Loucy (cell line): ENCODE measurements around the gene MMP2.

Source experiments
- EZH2phosphoT487 ChIP-seq: fragments of 200-600 bp; IDR thresholded peaks from 2 replicates; pipeline ENCODE4 v1.6.1; 2018; ENCODE audit warnings: antibody characterized with exemption, mild to moderate bottlenecking, moderate library complexity, borderline replicate concordance
- TF ChIP-seq, protein P1 (sequence below): fragments of 200-600 bp; sonication (generic); conservative IDR thresholded peaks from 2 replicates; pipeline ENCODE4 v1.5.1; 2014; ENCODE audit warnings: mild to moderate bottlenecking, antibody characterized with exemption, low read length

DNA sequence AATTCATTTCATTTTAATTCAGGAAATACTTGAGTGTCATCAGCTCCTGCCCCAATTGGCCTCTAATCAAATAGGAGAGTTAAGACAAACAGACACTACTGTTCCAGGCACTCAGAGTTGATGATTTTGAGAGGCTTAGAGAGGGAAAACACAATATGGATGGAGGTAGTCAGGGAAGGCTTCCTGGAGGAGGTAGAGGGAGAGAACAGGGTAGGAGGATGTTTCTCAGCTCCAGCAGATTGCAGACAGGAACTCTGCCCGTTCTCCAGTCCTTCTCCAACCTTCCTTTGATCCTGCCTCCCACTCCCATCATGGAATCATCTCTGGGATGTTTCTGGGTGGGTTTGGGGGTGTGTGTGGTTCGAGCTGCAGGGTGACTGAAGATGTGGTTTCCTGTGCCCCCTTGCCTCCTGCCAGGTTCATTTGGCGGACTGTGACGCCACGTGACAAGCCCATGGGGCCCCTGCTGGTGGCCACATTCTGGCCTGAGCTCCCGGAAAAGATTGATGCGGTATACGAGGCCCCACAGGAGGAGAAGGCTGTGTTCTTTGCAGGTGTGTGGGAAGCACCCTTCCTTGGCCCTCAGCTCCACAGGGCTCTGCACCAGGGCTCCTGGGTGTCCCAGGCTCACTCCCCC, 17.6 kb downstream of the MMP2 start:
- TF ChIP-seq, protein P1, sequence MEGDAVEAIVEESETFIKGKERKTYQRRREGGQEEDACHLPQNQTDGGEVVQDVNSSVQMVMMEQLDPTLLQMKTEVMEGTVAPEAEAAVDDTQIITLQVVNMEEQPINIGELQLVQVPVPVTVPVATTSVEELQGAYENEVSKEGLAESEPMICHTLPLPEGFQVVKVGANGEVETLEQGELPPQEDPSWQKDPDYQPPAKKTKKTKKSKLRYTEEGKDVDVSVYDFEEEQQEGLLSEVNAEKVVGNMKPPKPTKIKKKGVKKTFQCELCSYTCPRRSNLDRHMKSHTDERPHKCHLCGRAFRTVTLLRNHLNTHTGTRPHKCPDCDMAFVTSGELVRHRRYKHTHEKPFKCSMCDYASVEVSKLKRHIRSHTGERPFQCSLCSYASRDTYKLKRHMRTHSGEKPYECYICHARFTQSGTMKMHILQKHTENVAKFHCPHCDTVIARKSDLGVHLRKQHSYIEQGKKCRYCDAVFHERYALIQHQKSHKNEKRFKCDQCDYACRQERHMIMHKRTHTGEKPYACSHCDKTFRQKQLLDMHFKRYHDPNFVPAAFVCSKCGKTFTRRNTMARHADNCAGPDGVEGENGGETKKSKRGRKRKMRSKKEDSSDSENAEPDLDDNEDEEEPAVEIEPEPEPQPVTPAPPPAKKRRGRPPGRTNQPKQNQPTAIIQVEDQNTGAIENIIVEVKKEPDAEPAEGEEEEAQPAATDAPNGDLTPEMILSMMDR: no peak
- no peak for TF ChIP-seq EZH2phosphoT487
